KMS-11 (cell line): ENCODE results near the gene PIGO.
A peak's percentile ranks its signal among the peaks of the same experiment; 100 is the strongest.

Source experiments
- H2AFZ ChIP-seq: fragments of 200-600 bp; sonication (generic); 2 replicates; pipeline ENCODE4 v1.6.1; 2016; ENCODE audit warnings: antibody characterized with exemption, mixed run types, low read depth
- H3K27ac ChIP-seq: fragments of 200-600 bp; sonication (generic); 2 replicates; pipeline ENCODE4 v1.6.1; 2016; ENCODE audit warnings: mild to moderate bottlenecking, mixed run types
- H3K27me3 ChIP-seq: fragments of 200-600 bp; sonication (generic); 2 replicates; pipeline ENCODE4 v1.6.1; 2017; ENCODE audit warnings: mild to moderate bottlenecking, low read depth, mixed run types, moderate library complexity; ENCODE audit not compliant: insufficient read depth
- H3K36me3 ChIP-seq: fragments of 200-600 bp; sonication (generic); 2 replicates; pipeline ENCODE4 v1.6.1; 2017; ENCODE audit warnings: mild to moderate bottlenecking, mixed run types; ENCODE audit not compliant: insufficient read depth
- H3K4me1 ChIP-seq: fragments of 200-600 bp; sonication (generic); 2 replicates; pipeline ENCODE4 v1.6.1; 2016; ENCODE audit warnings: mild to moderate bottlenecking, low read depth, mixed run types; ENCODE audit not compliant: poor library complexity, severe bottlenecking
- H3K4me2 ChIP-seq: fragments of 200-600 bp; sonication (generic); 2 replicates; pipeline ENCODE4 v1.7.0; 2016; ENCODE audit warnings: mild to moderate bottlenecking, mixed run types
- H3K4me3 ChIP-seq: fragments of 200-600 bp; sonication (generic); IDR thresholded peaks from 2 replicates; pipeline ENCODE4 v1.6.1; 2017; ENCODE audit warnings: low read depth, low read length, mixed read lengths; ENCODE audit not compliant: insufficient read depth
- H3K79me2 ChIP-seq: fragments of 200-600 bp; sonication (generic); 2 replicates; pipeline ENCODE4 v1.6.1; 2016; ENCODE audit warnings: low read depth, mixed run types; ENCODE audit not compliant: insufficient read depth
- H3K9ac ChIP-seq: fragments of 200-600 bp; sonication (generic); 2 replicates; pipeline ENCODE4 v1.6.1; 2016; ENCODE audit warnings: mild to moderate bottlenecking, mixed run types
- H4K20me1 ChIP-seq: fragments of 200-600 bp; sonication (generic); 2 replicates; pipeline ENCODE4 v1.6.1; 2016; ENCODE audit warnings: mild to moderate bottlenecking, mixed run types; ENCODE audit not compliant: insufficient read depth
- TF ChIP-seq, protein P1 (sequence below): fragments of 200-600 bp; sonication (generic); conservative IDR thresholded peaks from 2 replicates; pipeline ENCODE4 v1.6.1; 2017; ENCODE audit warnings: low read depth, mild to moderate bottlenecking, antibody characterized with exemption, low read length, moderate library complexity, mixed read lengths

PIGO gene

DNA sequence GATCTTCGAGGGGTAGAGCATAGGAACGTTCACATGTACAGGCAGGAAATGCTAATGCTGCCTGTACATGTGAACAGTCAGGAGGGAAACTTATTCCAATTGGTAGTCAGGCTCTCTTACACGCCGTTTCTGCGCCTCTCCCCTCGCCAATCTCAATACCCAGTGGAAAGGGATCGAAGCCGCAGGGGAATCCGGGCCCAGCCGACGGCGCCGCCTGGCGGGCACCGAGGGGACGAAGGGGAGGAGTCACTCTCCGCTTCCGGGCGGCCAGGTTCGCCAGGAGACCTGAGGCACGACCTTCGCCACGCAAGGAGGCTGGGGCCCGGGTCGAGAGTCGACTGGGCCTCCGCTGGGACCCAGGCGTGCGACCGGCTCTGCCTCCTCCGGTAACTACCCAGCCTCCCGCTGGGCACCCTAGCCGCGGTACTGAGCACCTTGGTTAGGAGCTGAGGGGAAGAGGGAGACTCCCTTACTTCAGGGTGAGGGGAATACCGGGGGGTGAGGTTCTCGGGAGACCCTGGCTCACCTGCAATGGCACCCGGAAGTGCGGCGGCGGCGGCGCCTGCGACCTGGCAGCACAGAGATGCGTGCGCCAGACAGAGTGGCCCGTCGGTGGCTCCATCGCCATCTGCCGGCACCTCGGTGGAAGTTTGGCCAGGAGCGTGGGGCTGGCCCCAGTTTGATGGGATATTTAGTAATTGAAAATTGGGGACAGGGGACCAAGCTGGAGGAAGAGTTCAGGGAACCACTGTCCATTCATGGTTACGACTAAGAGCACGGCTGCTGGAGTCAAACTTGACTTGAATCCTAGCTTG is at the start of gene PIGO:
PIGO (minus strand) TSS at position 557 of the 815 bp plus-strand sequence. CDS start 1,026 bp downstream, outside the sequence.
- no peaks in the 10 kb centered on the region for H3K27me3 ChIP-seq
- H2AFZ ChIP-seq = peak within 1 kb of the TSS; percentile 89
- peaks cover 5% of the 10 kb centered on the region for H3K4me1 ChIP-seq
- peak within 1 kb of the TSS; percentile 98 for H3K9ac ChIP-seq
- H3K79me2 ChIP-seq = no peaks in the 10 kb centered on the region
- no peaks in the 10 kb centered on the region for H3K36me3 ChIP-seq
- H4K20me1 ChIP-seq = no peaks in the 10 kb centered on the region
- no peak within 1 kb of the TSS for H3K4me3 ChIP-seq
- peak within 1 kb of the TSS; percentile 55 for H3K4me2 ChIP-seq
- TF ChIP-seq, protein P1, sequence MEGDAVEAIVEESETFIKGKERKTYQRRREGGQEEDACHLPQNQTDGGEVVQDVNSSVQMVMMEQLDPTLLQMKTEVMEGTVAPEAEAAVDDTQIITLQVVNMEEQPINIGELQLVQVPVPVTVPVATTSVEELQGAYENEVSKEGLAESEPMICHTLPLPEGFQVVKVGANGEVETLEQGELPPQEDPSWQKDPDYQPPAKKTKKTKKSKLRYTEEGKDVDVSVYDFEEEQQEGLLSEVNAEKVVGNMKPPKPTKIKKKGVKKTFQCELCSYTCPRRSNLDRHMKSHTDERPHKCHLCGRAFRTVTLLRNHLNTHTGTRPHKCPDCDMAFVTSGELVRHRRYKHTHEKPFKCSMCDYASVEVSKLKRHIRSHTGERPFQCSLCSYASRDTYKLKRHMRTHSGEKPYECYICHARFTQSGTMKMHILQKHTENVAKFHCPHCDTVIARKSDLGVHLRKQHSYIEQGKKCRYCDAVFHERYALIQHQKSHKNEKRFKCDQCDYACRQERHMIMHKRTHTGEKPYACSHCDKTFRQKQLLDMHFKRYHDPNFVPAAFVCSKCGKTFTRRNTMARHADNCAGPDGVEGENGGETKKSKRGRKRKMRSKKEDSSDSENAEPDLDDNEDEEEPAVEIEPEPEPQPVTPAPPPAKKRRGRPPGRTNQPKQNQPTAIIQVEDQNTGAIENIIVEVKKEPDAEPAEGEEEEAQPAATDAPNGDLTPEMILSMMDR = peak; percentile 72
- peak within 1 kb of the TSS; percentile 95 for H3K27ac ChIP-seq

DNA sequence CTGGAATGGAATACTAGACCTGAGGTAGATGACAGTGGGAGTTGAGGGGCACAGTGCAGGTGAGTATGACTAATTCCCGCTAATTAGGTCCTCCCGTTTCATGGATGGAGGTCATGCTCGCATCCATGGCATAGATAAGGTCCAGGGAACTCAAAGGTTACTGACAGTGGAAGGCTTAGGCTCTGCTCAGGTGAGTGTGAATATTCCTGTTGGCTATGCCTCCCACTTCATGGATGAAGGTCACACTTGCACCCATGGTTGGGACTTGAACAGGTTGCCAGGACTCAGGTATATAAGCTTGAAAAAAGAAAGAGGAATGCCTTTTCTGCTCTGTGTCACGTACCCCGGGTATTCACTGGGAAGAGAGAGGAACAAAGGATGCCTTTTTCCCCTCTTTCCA is 45.6 kb upstream of the PIGO start:
- Histone ChIP-seq H3K9ac (no peak overlapping the region), H3K4me2 (no peak overlapping the region), H3K27me3 (no peaks in the 10 kb centered on the region), H4K20me1 (no peaks in the 10 kb centered on the region), H3K4me3 (no peak overlapping the region), H2AFZ (no peak overlapping the region), H3K36me3 (no peaks in the 10 kb centered on the region), H3K79me2 (no peaks in the 10 kb centered on the region), H3K27ac (no peak overlapping the region), H3K4me1 (no peaks in the 10 kb centered on the region)
- TF ChIP-seq, protein P1 = no peak

DNA sequence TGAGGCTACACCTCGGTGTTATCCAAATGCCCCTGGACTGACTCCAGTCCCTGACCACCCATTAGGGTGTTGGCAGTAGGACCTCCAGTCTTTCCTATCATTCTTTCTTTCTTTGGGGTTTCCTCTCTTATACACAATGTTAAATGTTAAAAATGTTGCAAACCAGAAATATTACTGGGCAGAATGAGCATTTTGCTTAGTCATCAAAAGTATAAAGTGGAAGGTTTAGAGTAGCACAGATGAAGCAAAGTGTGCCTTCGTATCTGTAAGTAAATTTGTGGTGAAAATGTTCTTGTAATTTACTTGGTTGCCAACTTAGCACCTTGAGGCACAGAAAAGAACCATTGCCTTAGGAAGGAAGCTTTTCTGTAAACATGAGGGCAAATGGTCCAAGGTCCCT is 43.7 kb upstream of the PIGO start:
- no peaks in the 10 kb centered on the region for H3K27me3 ChIP-seq
- TF ChIP-seq, protein P1 = no peak; the same call in 1 of the 2 replicates
- H3K27ac ChIP-seq = no peak overlapping the region
- H4K20me1 ChIP-seq = no peaks in the 10 kb centered on the region
- no peak overlapping the region for H2AFZ ChIP-seq
- H3K36me3 ChIP-seq = no peaks in the 10 kb centered on the region
- H3K4me3 ChIP-seq = no peak overlapping the region
- H3K79me2 ChIP-seq = no peaks in the 10 kb centered on the region
- H3K9ac ChIP-seq = no peak overlapping the region
- H3K4me1 ChIP-seq = no peaks in the 10 kb centered on the region
- no peak overlapping the region for H3K4me2 ChIP-seq

GRCh38 chr9:35136866-35137265 is 40.5 kb upstream of the PIGO start:
- no peak overlapping the region for H3K4me2 ChIP-seq
- H3K27me3 ChIP-seq = no peaks in the 10 kb centered on the region
- peaks cover 15% of the 10 kb centered on the region for H3K4me1 ChIP-seq
- H3K4me3 ChIP-seq = no peak overlapping the region
- H3K9ac ChIP-seq = no peak overlapping the region
- TF ChIP-seq, protein P1 = no peak
- no peaks in the 10 kb centered on the region for H3K79me2 ChIP-seq
- no peaks in the 10 kb centered on the region for H3K36me3 ChIP-seq
- no peaks in the 10 kb centered on the region for H4K20me1 ChIP-seq
- no peak overlapping the region for H3K27ac ChIP-seq
- H2AFZ ChIP-seq = no peak overlapping the region
